H9 (cell line): ENCODE data around the gene PYGB. TPM values are rescaled to one million over a fixed set of nuclear protein-coding genes. Genes with fewer than 3 reads are reported as not detected.
A peak's percentile ranks its signal among the peaks of the same experiment; 100 is the strongest.

Experiments used
- DNase-seq: peaks from one replicate; pipeline ENCODE4 v3.0.0-alpha.2; 2017
- H2AFZ ChIP-seq: one replicate; pipeline ENCODE4 v1.6.1; 2013; ENCODE audit warnings: mild to moderate bottlenecking, low read length, control low read depth, moderate library complexity
- H2AK5ac ChIP-seq: 2 replicates; pipeline ENCODE4 v1.6.1; 2013; ENCODE audit warnings: low read length, control low read depth, mixed read lengths; ENCODE audit not compliant: insufficient read length
- H2BK120ac ChIP-seq: one replicate; pipeline ENCODE4 v1.6.1; 2013; ENCODE audit warnings: low read depth, mild to moderate bottlenecking, low read length, control low read depth, inconsistent platforms; ENCODE audit not compliant: poor library complexity, severe bottlenecking
- H2BK12ac ChIP-seq: 2 replicates; pipeline ENCODE4 v1.6.1; 2013; ENCODE audit warnings: low read length, control low read depth, mixed read lengths, low read depth; ENCODE audit not compliant: insufficient read length
- H2BK15ac ChIP-seq: 2 replicates; pipeline ENCODE4 v1.6.1; 2013; ENCODE audit warnings: low read depth, low read length, control low read depth
- H2BK20ac ChIP-seq: one replicate; pipeline ENCODE4 v1.6.1; 2013; ENCODE audit warnings: low read depth, mild to moderate bottlenecking, low read length, control low read depth, inconsistent platforms; ENCODE audit not compliant: poor library complexity, severe bottlenecking
- H2BK5ac ChIP-seq: 2 replicates; pipeline ENCODE4 v1.6.1; 2013; ENCODE audit warnings: low read length, control low read depth, mixed read lengths; ENCODE audit not compliant: insufficient read length
- H3K14ac ChIP-seq: 2 replicates; pipeline ENCODE4 v1.6.1; 2013; ENCODE audit warnings: low read length, control low read depth; ENCODE audit not compliant: insufficient read depth
- H3K18ac ChIP-seq: 2 replicates; pipeline ENCODE4 v1.6.1; 2013; ENCODE audit warnings: low read depth, mild to moderate bottlenecking, mixed read lengths, low read length, control low read depth; ENCODE audit not compliant: insufficient read length
- H3K23ac ChIP-seq: 2 replicates; pipeline ENCODE4 v1.6.1; 2013; ENCODE audit warnings: low read length, control low read depth, mixed read lengths, low read depth; ENCODE audit not compliant: insufficient read length
- H3K23me2 ChIP-seq: 2 replicates; pipeline ENCODE4 v1.6.1; 2013; ENCODE audit warnings: low read depth, mild to moderate bottlenecking, mixed read lengths, low read length, control low read depth; ENCODE audit not compliant: insufficient read length, poor library complexity, severe bottlenecking
- H3K27ac ChIP-seq: 2 replicates; pipeline ENCODE4 v1.5.1; 2013; ENCODE audit warnings: low read length, control low read depth, mixed read lengths, low read depth; ENCODE audit not compliant: insufficient read length
- H3K27me3 ChIP-seq: 2 replicates; pipeline ENCODE4 v1.6.1; 2013; ENCODE audit warnings: low read length, control low read depth, inconsistent platforms; ENCODE audit not compliant: insufficient read depth
- H3K4ac ChIP-seq: 2 replicates; pipeline ENCODE4 v1.6.1; 2013; ENCODE audit warnings: low read depth, mild to moderate bottlenecking, control low read depth, inconsistent platforms, low read length, moderate library complexity
- H3K4me1 ChIP-seq: 2 replicates; pipeline ENCODE4 v1.6.1; 2013; ENCODE audit warnings: low read length, control low read depth, inconsistent platforms; ENCODE audit not compliant: insufficient read depth
- H3K4me2 ChIP-seq: 2 replicates; pipeline ENCODE4 v1.6.1; 2013; ENCODE audit warnings: low read length, control low read depth, mixed read lengths; ENCODE audit not compliant: insufficient read length, insufficient read depth
- H3K56ac ChIP-seq: 2 replicates; pipeline ENCODE4 v1.6.1; 2013; ENCODE audit warnings: low read depth, mild to moderate bottlenecking, mixed read lengths, low read length, control low read depth; ENCODE audit not compliant: insufficient read length
- H3K79me1 ChIP-seq: 2 replicates; pipeline ENCODE4 v1.6.1; 2013; ENCODE audit warnings: low read depth, mild to moderate bottlenecking, moderate library complexity, low read length, control low read depth, inconsistent platforms; ENCODE audit not compliant: insufficient read depth, poor library complexity, severe bottlenecking
- H3K79me2 ChIP-seq: 2 replicates; pipeline ENCODE4 v1.6.1; 2013; ENCODE audit warnings: low read length, control low read depth, inconsistent platforms; ENCODE audit not compliant: insufficient read depth
- H3K9ac ChIP-seq: 2 replicates; pipeline ENCODE4 v1.6.1; 2013; ENCODE audit warnings: low read length, control low read depth, mixed read lengths; ENCODE audit not compliant: insufficient read length; ENCODE audit errors: extremely low read depth
- H3K9me3 ChIP-seq: one replicate; pipeline ENCODE4 v1.6.1; 2013; ENCODE audit warnings: low read depth, low read length, inconsistent platforms; ENCODE audit not compliant: control insufficient read depth
- H3T11ph ChIP-seq: one replicate; pipeline ENCODE4 v1.6.1; 2013; ENCODE audit warnings: mild to moderate bottlenecking, low read length, control low read depth, inconsistent platforms
- H4K20me1 ChIP-seq: one replicate; pipeline ENCODE4 v1.6.1; 2013; ENCODE audit not compliant: control insufficient read depth, insufficient read length, insufficient read depth
- H4K5ac ChIP-seq: 2 replicates; pipeline ENCODE4 v1.6.1; 2013; ENCODE audit warnings: low read depth, mild to moderate bottlenecking, mixed read lengths, low read length, control low read depth; ENCODE audit not compliant: insufficient read length
- H4K8ac ChIP-seq: replicated peaks from 2 replicates; pipeline ENCODE4 v1.6.1; 2013; ENCODE audit warnings: low read length, control low read depth, mixed read lengths, low read depth; ENCODE audit not compliant: insufficient read length
- H4K91ac ChIP-seq: 2 replicates; pipeline ENCODE4 v1.6.1; 2013; ENCODE audit warnings: low read depth, mild to moderate bottlenecking, moderate library complexity, mixed read lengths, low read length, control low read depth; ENCODE audit not compliant: insufficient read length
- H3K27ac Mint-ChIP-seq, 3 experiments: 2 replicates in 2 of 3; 3 replicates in 1 of 3; pipeline ENCODE4 v1.8.0; 2020 to 2021; ENCODE audit warnings: mixed read lengths in 3 of 3, mild to moderate bottlenecking in 1 of 3, moderate library complexity in 1 of 3
- H3K27me3 Mint-ChIP-seq: 2 replicates; pipeline ENCODE4 v1.8.0; 2021; ENCODE audit warnings: low read depth, mild to moderate bottlenecking, moderate library complexity, mixed read lengths
- H3K36me3 Mint-ChIP-seq, 3 experiments: 2 replicates in 2 of 3; 3 replicates in 1 of 3; pipeline ENCODE4 v1.8.0; 2020 to 2021; ENCODE audit warnings: low read depth in 3 of 3, mixed read lengths in 3 of 3; ENCODE audit not compliant: insufficient read depth in 1 of 3
- H3K4me1 Mint-ChIP-seq, 2 experiments: 2 replicates each; pipeline ENCODE4 v1.8.0; 2020; ENCODE audit warnings: mixed read lengths in 2 of 2
- H3K4me3 Mint-ChIP-seq, 2 experiments: 2 replicates in 1 of 2; 3 replicates in 1 of 2; pipeline ENCODE4 v1.8.0; 2020 to 2021; ENCODE audit warnings: mild to moderate bottlenecking in 2 of 2, mixed read lengths in 2 of 2, moderate library complexity in 1 of 2
- H3K9me3 Mint-ChIP-seq, 2 experiments: 2 replicates in 1 of 2; 3 replicates in 1 of 2; pipeline ENCODE4 v1.8.0; 2020; ENCODE audit warnings: mild to moderate bottlenecking in 2 of 2, mixed read lengths in 2 of 2, moderate library complexity in 1 of 2
- WGBS: extraction: QIAGEN DNeasy Blood & Tissue Kit; methylation state at CpG from one replicate; pipeline ENCODE4 v1.1.7; 2013; ENCODE audit warnings: missing lambda C conversion rate, low lambda C conversion rate, mixed read lengths; ENCODE audit not compliant: insufficient read length; ENCODE audit errors: extremely low coverage; 5-methylcytosine and 5-hydroxymethylcytosine counted together
- total RNA-seq: library from RNA; stranded (reverse); gene quantifications from 2 replicates; pipeline ENCODE4 v1.2.1, GENCODE V29; 2021
- TF ChIP-seq, protein P1 (sequence below): fragments of 200-600 bp; sonication (generic); conservative IDR thresholded peaks from 3 replicates; pipeline ENCODE4 v1.8.0; 2021; ENCODE audit warnings: antibody characterized with exemption, mild to moderate bottlenecking

Gene PYGB
- total RNA-seq, 1 experiment from 2014 or later = 46.9 TPM

DNA sequence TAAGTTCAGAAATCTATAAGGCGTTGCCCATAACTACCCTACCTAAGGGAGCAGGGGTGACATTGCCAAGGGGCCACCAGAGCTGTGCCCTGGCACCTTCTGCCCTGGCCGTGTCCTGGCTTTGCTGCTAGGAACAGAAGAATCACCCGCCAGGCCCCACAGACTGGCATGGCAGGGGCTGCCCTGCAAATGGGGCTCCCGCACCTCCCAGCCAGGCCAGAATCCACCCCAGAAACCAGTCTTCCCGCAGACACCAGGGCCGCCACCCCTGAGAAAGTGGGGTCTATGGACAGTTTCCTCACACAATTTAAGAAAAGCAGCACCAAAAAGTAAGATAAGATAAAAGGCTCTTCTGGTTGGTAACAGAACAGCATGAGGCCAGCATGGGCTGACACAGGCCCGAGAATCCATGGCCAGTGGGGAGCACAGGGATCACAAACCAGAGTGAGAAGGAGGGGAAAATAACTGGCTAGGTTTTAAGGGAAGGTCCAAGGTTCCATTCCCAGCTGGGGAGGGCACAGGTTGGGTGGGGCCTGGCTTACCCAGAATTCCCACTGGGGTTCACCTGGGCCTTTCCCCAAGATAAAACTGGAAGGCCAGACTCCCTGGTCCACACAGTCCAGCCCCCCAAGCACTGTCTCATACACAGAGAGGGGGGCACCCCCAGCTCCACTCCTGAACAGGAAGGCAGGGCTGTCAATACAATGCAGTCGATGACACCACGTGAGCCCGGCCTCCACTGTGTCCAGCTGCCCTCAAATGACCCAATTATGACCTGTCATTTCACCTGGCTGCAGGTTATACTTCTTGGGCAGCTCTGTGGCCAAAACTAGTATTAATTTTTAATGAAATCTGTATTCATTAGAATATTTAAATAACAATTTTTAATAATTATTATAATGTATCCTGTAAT is 59.4 kb downstream of the PYGB start:
- Histone ChIP-seq H3K27me3 (no peaks in the 10 kb centered on the region), H3K9me3 (no peaks in the 10 kb centered on the region), H4K5ac (no peak overlapping the region), H3K56ac (no peak overlapping the region), H3K14ac (no peak overlapping the region), H2BK120ac (no peak overlapping the region), H3K9ac (no peak overlapping the region), H3T11ph (no peak overlapping the region), H3K18ac (no peak overlapping the region), H3K23me2 (no peaks in the 10 kb centered on the region), H2BK12ac (no peak overlapping the region), H3K4me2 (no peak overlapping the region), H3K4me1 (no peaks in the 10 kb centered on the region; the same call in 1 of the 2 replicates), H3K79me2 (no peaks in the 10 kb centered on the region), H2BK5ac (no peak overlapping the region), H4K8ac (no peak overlapping the region), H3K27ac (no peak overlapping the region), H3K4ac (no peak overlapping the region), H4K20me1 (peaks cover 3% of the 10 kb centered on the region), H2BK20ac (no peak overlapping the region), H3K23ac (no peak overlapping the region), H2AFZ (no peak overlapping the region), H2BK15ac (no peak overlapping the region), H4K91ac (no peak overlapping the region), H3K79me1 (no peaks in the 10 kb centered on the region), H2AK5ac (no peak overlapping the region)
- WGBS = no CpG with 5 or more reads among the region's 10 CpGs
- Mint-ChIP-seq H3K4me3 (no peak overlapping the region), H3K9me3 (peaks cover 3 to 4% of the 10 kb centered on the region in 2 experiments; a peak in 4 of 5 replicates), H3K4me1 (peaks cover 5 to 6% of the 10 kb centered on the region in 2 experiments), H3K27me3 (no peaks in the 10 kb centered on the region), H3K36me3 (peaks cover 12 to 31% (median 28%) of the 10 kb centered on the region in 3 experiments), H3K27ac (0 out of 7 replicates have a peak overlapping the region, but pooled peaks of 1 of the 3 experiments have one; percentile 30)
- no peak for DNase-seq
- TF ChIP-seq, protein P1, sequence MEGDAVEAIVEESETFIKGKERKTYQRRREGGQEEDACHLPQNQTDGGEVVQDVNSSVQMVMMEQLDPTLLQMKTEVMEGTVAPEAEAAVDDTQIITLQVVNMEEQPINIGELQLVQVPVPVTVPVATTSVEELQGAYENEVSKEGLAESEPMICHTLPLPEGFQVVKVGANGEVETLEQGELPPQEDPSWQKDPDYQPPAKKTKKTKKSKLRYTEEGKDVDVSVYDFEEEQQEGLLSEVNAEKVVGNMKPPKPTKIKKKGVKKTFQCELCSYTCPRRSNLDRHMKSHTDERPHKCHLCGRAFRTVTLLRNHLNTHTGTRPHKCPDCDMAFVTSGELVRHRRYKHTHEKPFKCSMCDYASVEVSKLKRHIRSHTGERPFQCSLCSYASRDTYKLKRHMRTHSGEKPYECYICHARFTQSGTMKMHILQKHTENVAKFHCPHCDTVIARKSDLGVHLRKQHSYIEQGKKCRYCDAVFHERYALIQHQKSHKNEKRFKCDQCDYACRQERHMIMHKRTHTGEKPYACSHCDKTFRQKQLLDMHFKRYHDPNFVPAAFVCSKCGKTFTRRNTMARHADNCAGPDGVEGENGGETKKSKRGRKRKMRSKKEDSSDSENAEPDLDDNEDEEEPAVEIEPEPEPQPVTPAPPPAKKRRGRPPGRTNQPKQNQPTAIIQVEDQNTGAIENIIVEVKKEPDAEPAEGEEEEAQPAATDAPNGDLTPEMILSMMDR = no peak
